ENCODE data around the gene RHBDD1.

- TF ChIP-seq POLR2A (IDR thresholded peaks at IDR 0.05; ENCODE audit: low read depth, low read length) (no peak), POLR2AphosphoS5 (IDR thresholded peaks at IDR 0.05; ENCODE audit: low read depth, low read length) (no peak), TAF1 (IDR thresholded peaks at IDR 0.05; ENCODE audit: borderline replicate concordance, low read depth, low read length) (no peak)
These were observed 63.0 kb downstream of the RHBDD1 start for GRCh38 chr2:226898897-226899296.
